Left lobe of liver (tissue), 2 donors: Measurements from ENCODE around the gene ZNF726. TPM values are rescaled to one million over a fixed set of nuclear protein-coding genes. Genes with fewer than 3 reads are reported as not detected.
"Not testable (repeated sequence)": the region's sequence is repeated elsewhere in the genome, so short reads cannot be mapped to it uniquely, and the experiment has no call there.

Source experiments
- ATAC-seq: fragments of 200-7000 bp; cut with Tn5 transposase; one replicate; pipeline ENCODE4 v1.9.1; 2020; ENCODE audit warnings: mild to moderate bottlenecking, moderate library complexity
- DNase-seq: peaks from one replicate; pipeline ENCODE4 v3.0.0-alpha.2; 2020; ENCODE audit warnings: low spot score
- total RNA-seq: library from RNA; stranded (reverse); gene quantifications from one replicate; pipeline ENCODE4 v1.2.1, GENCODE V29; 2021
- donor health status: DM: no; HTN: no; CAD: no; lungs with moderate emphysema.
- donor health status: DM: no; HTN: yes; CAD: no.

The ZNF726 gene
- total RNA-seq, 1 donor from 2014 or later = 0.63 TPM

DNA sequence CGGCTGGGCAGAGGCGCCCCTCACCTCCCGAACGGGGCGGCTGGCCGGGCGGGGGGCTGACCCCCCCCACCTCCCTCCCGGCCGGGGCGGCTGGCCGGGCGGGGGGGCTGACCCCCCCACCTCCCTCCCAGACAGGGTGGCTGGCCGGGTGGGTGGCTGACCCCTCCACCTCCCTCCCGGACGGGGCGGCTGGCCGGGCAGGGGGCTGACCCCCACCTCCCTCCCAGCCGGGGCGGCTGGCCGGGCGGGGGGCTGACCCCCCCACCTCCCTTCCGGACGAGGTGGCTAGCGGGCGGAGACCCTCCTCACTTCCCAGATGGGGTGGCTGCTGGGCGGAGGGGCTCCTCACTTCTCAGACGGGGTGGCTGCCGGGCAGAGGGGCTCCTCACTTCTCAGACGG, 22.3 kb downstream of the ZNF726 start:
- not testable (repeated sequence) for ATAC-seq, DNase-seq

DNA sequence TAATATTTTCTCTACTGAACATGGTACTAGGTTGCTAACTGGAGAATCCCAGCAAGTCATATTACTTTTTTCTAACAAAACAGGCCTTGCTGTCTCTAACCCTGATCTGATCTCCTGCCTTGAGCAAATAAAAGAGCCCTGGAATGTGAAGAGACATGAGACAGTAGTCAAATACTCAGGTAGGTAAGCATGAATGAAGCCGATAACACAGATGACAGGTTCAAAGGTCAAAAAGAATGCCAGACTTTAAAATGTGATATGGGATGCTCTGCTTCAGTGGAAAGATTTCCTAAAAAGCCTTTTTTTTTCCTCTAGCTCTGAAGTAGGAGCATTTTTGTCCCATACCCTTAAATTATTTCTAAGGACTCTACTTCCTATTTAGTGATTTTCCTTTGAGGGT, 28.7 kb downstream of the ZNF726 start:
- ATAC-seq = no peak
- DNase-seq = no peak

DNA sequence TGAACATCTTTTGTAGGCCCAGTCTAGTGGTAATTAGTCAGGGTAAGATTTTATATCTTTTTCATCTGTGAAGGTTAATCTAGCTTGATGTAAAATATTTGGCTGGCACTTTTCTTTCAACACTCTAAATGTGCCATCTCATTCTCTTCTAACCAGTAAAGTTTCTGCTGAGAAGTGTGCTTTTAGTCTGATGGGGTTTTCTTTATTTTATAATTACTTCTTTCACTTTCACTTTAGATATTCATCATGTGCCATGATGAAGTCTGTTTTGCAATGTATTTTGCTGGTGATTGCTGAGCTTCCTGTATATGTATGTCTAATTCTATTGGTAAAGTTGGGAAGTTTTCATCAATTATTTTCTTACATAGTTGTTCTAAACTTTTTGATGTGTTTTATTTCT, 31.9 kb downstream of the ZNF726 start:
- DNase-seq = no peak
- ATAC-seq = no peak

DNA sequence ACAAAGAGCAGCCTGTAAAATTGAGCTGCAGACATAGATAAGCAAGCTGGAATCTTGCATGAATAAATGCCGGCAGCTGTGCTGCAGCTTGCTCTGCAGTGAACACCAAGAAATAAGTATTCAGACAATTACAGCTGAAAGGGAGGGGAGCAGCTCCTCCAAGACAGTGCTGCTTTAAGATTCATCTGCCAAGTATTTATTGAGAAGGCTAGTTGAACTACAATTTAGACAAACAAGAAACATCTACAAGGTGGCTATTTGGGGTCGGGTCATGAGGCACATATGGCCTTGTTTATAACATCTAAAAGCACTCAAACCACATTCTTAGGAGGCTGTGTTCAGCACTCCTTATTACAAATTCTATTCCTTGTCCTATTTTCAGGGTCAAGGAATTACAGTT, 34.9 kb downstream of the ZNF726 start:
- no peak for ATAC-seq
- DNase-seq = no peak

DNA sequence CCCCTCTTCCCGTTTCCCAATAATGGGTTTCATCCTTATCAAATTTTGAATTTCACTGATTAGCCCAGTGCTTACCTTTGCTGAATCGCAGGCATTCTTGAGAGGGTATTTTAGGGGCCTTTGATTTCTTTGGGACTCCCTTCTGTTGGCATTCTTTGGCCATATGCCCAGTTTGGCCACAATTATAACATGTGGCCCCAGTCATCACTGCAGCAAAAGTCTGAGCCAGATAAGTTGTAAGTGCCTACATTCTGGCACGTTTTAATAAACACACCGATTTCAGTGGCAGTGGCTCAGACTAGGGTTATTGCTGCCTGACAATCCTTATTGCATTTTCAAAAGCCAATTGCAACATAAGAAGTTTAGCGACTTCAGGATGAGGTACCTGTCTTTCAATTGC, 41.4 kb downstream of the ZNF726 start:
- no peak for DNase-seq
- no peak for ATAC-seq

DNA sequence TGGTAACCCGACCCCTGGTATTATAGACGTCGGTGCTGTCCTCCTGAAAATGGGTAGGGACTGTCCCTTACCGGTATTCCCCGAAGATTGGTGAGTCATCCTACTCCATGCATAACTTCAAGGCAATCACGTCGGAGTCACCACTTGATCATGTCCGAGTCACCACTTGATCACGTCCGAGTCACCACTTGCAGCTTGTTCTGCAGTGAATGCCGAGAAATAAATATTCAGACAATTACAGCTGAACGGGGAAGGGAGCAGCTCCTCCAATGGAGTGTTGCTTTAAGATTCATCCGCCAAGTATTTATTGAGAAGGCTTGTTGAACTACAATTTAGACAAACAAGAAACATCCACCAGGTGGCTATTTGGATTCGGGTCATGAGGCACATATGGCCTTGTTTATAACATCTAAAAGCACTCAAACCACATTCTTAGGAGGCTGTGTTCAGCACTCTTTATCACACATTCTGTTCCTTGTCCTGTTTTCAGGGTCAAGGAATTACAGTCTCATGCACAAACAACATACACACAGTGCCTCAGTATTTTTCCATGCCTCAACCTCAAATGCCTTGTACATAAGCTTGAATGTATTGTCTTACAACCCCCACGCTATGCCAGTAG, 43.1 kb downstream of the ZNF726 start:
- DNase-seq = no peak
- ATAC-seq = no peak

DNA sequence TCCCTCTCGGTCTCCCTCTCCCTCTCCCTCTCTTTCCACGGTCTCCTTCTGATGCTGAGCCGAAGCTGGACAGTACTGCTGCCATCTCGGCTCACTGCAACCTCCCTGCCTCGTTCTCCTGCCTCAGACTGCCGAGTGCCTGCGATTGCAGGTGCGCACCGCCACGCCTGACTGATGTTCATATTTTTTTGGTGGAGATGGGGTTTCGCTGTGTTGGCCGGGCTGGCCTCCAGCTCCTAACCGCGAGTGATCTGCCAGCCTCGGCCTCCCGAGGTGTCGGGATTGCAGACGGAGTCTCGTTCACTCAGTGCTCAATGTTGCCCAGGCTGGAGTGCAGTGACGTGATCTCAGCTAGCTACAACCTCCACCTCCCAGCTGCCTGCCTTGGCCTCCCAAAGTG, 48.7 kb downstream of the ZNF726 start:
- not testable (repeated sequence) for DNase-seq, ATAC-seq

DNA sequence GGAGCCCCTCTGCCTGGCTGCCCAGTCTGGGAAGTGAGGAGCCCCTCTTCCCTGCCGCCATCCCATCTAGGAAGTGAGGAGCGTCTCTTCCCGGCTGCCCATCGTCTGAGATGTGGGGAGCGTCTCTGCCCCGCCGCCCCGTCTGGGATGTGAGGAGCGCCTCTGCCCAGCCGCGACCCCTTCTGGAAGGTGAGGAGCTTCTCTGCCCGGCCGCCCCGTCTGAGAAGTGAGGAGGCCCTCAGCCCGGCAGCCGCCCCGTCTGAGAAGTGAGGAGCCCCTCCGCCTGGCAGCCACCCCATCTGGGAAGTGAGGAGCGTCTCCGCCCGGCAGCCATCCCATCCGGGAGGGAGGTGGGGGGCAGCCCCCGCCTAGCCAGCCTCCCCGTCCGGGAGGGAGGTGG, 49.2 kb downstream of the ZNF726 start:
- DNase-seq, ATAC-seq: not testable (repeated sequence)

DNA sequence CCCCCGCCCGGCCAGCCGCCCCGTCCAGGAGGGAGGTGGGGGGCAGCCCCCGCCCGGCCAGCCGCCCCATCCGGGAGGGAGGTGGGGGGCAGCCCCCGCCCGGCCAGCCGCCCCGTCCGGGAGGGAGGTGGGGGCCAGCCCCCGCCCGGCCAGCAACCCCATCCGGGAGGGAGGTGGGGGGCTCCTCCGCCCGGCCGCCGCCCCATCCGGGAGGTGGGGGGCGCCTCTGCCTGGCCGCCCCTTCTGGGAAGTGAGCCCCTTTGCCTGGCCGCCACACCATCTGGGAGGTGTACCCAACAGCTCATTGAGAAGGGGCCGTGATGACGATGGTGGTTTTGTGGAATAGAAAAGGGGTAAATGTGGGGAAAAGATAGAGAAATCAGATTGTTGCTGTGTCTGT, 49.6 kb downstream of the ZNF726 start:
- DNase-seq, ATAC-seq: not testable (repeated sequence)

DNA sequence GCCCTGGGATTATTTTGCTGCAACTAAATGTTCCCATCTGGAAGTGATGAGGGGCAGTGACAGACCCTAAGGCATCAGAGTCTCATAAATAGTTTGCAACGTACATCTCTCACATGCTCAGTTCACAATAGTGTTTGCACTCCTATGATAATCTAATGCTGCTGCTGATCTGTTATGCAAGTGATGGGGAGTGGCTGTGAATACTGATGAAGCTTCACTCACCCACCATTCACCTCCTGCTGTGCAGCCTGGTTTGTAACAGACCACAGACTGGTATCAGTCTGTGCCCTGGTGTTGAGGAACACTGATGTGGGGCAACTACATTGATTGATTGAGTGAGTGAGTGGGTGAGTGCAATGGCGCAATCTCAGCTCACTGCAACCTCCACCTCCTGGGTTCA, 54.9 kb downstream of the ZNF726 start:
- no peak for DNase-seq

DNA sequence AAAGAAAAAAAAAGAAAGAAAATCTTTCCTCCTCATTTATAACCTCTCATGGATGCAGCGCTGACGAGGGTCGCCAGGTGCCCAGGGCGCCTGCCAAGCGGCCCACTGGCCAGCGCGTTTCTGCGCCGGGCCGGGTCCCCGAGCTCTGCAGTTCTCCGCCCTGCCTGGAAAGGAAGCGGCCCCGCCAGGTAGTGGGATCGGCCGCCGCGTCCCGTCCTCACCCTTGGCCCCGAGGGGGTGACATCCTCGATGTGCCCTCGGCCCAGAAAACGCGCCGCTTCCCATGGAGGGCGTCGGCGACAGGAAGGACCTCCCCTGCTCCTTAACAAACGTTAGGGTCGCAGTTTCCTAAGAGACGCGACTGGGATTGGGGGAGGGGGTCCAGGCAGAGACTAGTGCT, 56.9 kb downstream of the ZNF726 start:
- DNase-seq = no peak
- peak; percentile 21 for ATAC-seq

More for the DNA sequence above, 54.9 kb downstream of the ZNF726 start:
- ATAC-seq = no peak

DNA sequence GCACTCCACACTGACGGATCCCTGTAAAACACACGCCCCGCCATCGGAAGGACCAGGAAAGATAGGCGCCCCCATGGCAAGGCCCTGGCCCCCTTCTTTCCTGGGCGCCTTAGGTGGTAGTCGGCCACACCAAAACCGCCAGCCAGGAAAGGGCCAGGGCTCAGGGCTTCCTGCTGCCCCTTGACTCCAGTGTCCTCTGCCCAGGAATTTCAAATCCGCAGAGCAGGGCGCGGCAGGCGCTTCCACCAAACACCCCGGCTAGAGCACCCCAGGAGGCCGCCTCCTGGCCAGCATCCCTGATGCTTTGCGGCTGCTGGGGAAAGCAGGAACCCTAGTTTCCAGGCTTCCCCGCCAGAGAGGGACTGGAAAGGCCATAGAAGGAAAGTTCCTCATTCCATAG, 57.5 kb downstream of the ZNF726 start:
- no peak for DNase-seq
- ATAC-seq = no peak

DNA sequence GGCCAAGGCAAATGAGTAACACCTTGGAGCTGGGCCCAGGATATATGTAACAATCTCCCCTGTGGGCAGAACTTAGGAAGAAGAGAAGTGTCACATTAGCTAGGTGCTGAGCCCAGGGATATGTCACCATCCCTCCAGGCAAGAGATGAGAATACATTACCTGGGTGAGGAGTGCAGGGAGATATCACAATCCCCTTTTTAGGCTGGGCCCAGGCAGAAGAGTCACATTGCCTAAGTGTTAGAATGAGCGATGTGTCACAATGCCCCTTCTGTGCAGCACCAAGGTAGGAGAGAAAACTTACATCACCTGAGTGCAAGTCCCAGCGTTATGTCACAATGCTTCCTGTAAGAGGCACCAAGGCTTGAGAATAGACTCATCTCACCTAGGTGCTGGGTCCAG, 60.3 kb downstream of the ZNF726 start:
- ATAC-seq (no peak), DNase-seq (no peak)

DNA sequence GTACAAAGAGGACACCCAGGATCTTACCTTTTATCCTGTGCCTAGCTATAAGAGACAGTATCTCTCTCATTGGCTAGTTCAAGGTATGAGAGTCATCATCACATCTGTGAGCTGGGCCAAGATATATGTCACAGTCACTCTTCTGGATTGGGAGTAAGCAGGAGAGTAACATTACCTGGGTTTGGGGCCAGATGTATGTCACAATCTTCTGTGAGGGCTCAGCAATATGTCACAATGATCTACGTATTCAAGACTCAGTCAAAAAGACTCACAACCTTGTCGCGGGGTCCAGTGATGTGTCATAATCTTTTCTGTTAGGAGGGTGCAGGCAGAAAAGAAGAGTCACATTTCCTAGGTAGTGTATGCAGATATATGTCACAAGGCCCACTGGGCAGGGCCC, 61.9 kb downstream of the ZNF726 start:
- not testable (repeated sequence) for ATAC-seq, DNase-seq

DNA sequence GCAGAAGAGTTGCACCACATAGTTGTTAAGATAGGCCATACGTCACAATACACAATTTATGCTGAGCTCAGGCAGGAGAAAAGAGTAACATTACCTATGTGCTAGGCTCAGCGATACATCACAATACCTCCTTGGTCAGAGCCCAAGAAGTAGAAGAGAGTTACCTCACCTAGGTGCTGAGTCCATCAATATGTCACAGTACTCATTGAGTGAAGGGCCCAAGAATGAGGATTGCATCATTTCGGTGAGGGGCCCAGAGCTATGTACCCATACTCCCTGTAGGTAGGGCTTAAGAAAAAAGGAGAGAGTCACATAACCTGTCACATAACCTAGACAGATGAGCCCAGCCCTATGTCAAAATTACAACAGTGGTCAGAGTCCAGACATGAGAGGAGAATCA, 62.6 kb downstream of the ZNF726 start:
- not testable (repeated sequence) for DNase-seq, ATAC-seq

DNA sequence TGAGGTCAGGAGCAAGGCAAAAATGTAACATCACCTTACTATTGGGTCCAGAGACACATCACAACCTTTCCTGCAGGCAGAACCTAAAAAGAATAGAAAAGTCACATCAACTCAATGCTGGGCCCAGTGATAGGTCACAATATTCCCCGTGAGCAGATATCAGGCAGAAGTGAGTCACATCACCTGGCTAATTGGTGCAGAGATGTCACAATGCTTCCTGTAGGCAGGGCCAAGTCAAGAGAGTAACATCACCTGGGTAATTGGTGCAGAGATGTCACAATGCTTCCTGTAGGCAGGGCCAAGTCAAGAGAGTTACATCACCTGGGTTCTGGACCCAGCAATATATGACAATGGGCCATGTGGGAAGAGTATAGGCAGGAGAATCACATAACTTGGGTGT, 63.4 kb downstream of the ZNF726 start:
- DNase-seq (no peak), ATAC-seq (no peak)

DNA sequence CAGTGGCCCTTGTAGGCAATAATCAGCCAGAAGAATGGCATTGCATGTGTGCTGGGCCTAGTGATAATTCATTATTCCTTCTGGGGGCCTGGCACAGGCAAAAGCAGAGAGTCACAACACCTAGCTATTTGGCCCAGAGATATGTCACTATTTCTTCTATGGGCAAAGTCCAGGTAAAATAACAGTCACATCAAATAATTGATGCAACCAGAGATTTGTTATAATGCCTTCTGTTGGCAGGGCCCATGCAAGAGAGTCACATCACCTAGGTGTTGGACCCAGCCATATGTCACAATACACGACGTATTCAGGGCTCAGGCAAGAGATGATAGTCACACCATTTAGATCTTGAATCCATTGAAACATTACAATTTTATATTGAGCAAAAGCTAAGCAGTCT, 66.1 kb downstream of the ZNF726 start:
- ATAC-seq = peak; percentile 36
- DNase-seq = no peak

DNA sequence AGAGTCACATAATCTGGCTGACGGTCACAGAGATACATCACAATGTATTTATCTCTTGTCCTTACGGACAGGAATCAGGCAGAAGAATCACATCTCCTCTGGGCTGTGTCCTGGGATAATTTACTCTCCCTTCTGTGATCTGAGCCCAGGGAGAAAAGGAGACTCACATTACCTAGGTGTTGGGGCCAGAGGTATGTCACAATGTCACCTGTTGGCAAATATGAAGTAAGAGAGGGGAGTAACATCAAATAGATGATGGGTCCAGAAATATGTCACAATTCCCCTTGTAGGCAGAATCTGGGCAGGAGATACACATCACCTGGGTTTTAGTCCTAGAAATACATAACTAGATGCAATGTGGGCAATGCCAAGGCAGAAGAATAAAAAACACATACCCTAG, 67.2 kb downstream of the ZNF726 start:
- peak; percentile 51 for ATAC-seq

DNA sequence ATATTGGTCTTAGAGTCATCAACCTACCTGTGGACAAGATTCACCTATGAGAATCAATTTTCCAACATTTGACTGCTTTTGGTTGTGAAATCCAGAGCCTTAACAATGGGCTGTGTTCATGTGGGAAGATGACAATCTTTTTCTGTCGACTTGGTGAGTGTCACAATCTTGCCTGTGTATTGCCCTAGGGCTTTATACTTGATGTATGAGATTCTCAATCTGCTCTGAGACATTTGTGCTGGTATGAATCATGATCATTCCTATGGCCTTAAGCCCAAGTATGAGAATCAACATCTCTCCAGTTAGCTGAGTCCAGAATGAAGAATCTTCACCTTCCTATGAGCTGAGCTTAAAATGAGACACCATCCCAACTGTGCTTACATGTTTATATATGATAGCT, 68.7 kb downstream of the ZNF726 start:
- DNase-seq (no peak), ATAC-seq (no peak)

More for the DNA sequence above, 67.2 kb downstream of the ZNF726 start:
- no peak for DNase-seq
